ENCODE results near the gene TPMT.
"Not testable (repeated sequence)": the region's sequence is repeated elsewhere in the genome, so short reads cannot be mapped to it uniquely, and the experiment has no call there.

TPMT gene

GRCh38 chr6:18154507-18155149 lies at the start of gene TPMT:
TSS of gene TPMT (minus strand) at chr6:18155077. CDS start at chr6:18149127, 5,950 bp downstream.
- DNase-seq (ENCODE audit: low read depth in 2 of 2), result no peak

- no peak for DNase-seq (ENCODE audit: low read depth in 2 of 2)
Measured at GRCh38 chr6:18203786-18204185, 48.9 kb upstream of the TPMT start.

- no peak for DNase-seq (ENCODE audit: low read depth in 2 of 2)
Measured at GRCh38 chr6:18192026-18192425, 37.1 kb upstream of the TPMT start.

- DNase-seq (ENCODE audit: low read depth in 2 of 2), result no peak
Measured at GRCh38 chr6:18189196-18189595, 34.3 kb upstream of the TPMT start.

- no peak for DNase-seq (ENCODE audit: low read depth in 2 of 2)
Measured at GRCh38 chr6:18187701-18188100, 32.8 kb upstream of the TPMT start.

- DNase-seq (ENCODE audit: low read depth in 2 of 2), result no peak
Measured at GRCh38 chr6:18186540-18187250, 31.8 kb upstream of the TPMT start.

- no peak for DNase-seq (ENCODE audit: low read depth in 2 of 2)
Measured at GRCh38 chr6:18186033-18186432, 31.2 kb upstream of the TPMT start.

GRCh38 chr6:18185624-18186023 lies 30.7 kb upstream of the TPMT start:
- no peak for DNase-seq (ENCODE audit: low read depth in 2 of 2)

GRCh38 chr6:18183766-18184165 lies 28.9 kb upstream of the TPMT start:
- DNase-seq (ENCODE audit: low read depth in 2 of 2), result no peak

- DNase-seq (ENCODE audit: low read depth in 2 of 2), result no peak
Measured at GRCh38 chr6:18182568-18182967, 27.7 kb upstream of the TPMT start.

GRCh38 chr6:18179770-18180356 lies 25.0 kb upstream of the TPMT start:
- no peak for DNase-seq (ENCODE audit: low read depth in 2 of 2)

GRCh38 chr6:18178960-18179615 lies 24.2 kb upstream of the TPMT start:
- no peak for DNase-seq (ENCODE audit: low read depth in 2 of 2)

GRCh38 chr6:18177286-18177965 lies 22.5 kb upstream of the TPMT start:
- no peak for DNase-seq (ENCODE audit: low read depth in 2 of 2)

GRCh38 chr6:18176198-18176597 lies 21.3 kb upstream of the TPMT start:
- DNase-seq (ENCODE audit: low read depth in 2 of 2), result not testable (repeated sequence)

GRCh38 chr6:18171871-18172270 lies 17.0 kb upstream of the TPMT start:
- DNase-seq (ENCODE audit: low read depth in 2 of 2), result no peak

- DNase-seq (ENCODE audit: low read depth in 2 of 2), result no peak
Measured at GRCh38 chr6:18168264-18168663, 13.4 kb upstream of the TPMT start.

- DNase-seq (ENCODE audit: low read depth in 2 of 2), result no peak
Measured at GRCh38 chr6:18166312-18167036, 11.6 kb upstream of the TPMT start.

- DNase-seq (ENCODE audit: low read depth in 2 of 2), result no peak
Measured at GRCh38 chr6:18165751-18166150, 10.9 kb upstream of the TPMT start.

- no peak for DNase-seq (ENCODE audit: low read depth in 2 of 2)
Measured at GRCh38 chr6:18162401-18162800, 7.5 kb upstream of the TPMT start.

- no peak for DNase-seq (ENCODE audit: low read depth in 2 of 2)
Measured at GRCh38 chr6:18161431-18161830, 6.6 kb upstream of the TPMT start.

- DNase-seq (ENCODE audit: low read depth in 2 of 2), result no peak
Measured at GRCh38 chr6:18160911-18161310, 6.0 kb upstream of the TPMT start.
